GM23338 (cell line): ENCODE results near the gene MIB2.

ENCODE experiments used
- CTCF ChIP-seq, 2 experiments: fragments of 200-600 bp in 1 of 2; sonication (generic) in 1 of 2; conservative IDR thresholded peaks; 2 replicates each; pipeline versions ENCODE4 v1.5.1 to v1.6.1; 2016 to 2017; ENCODE audit warnings: antibody characterized with exemption in 2 of 2, low read depth in 2 of 2, mild to moderate bottlenecking in 2 of 2, moderate library complexity in 1 of 2
- EZH2 ChIP-seq: fragments of 200-600 bp; sonication (generic); IDR thresholded peaks from one replicate; pipeline ENCODE4 v1.8.0; 2017; ENCODE audit warnings: antibody characterized with exemption, mild to moderate bottlenecking, low read depth; ENCODE audit not compliant: unreplicated experiment
- EZH2phosphoT487 ChIP-seq: fragments of 200-600 bp; sonication (generic); IDR thresholded peaks from one replicate; pipeline ENCODE4 v1.8.1; 2018; ENCODE audit warnings: antibody characterized with exemption; ENCODE audit not compliant: unreplicated experiment
- JUNB ChIP-seq: IDR thresholded peaks from one replicate; pipeline ENCODE4 v1.6.1; 2016; ENCODE audit warnings: antibody characterized with exemption; ENCODE audit not compliant: unreplicated experiment
- REST ChIP-seq: IDR thresholded peaks from one replicate; pipeline ENCODE4 v1.6.1; 2018; ENCODE audit warnings: antibody characterized with exemption; ENCODE audit not compliant: unreplicated experiment

GRCh38 chr1:1612104-1612400 lies 3.2 kb upstream of the MIB2 start:
- no peak for TF ChIP-seq CTCF (conservative IDR thresholded peaks at IDR 0.05; ENCODE audit: low read depth in 2 of 2)
- TF ChIP-seq EZH2: no peak
- no peak for TF ChIP-seq JUNB
- TF ChIP-seq REST: no peak
- no peak for TF ChIP-seq EZH2phosphoT487
